NCI-H524 (cell line): ENCODE results near the gene KRT3.
"Not testable (repeated sequence)": the region's sequence is repeated elsewhere in the genome, so short reads cannot be mapped to it uniquely, and the experiment has no call there.

Source experiments
- DNase-seq, 2 experiments: peaks; one replicate each; lab custom pipeline; 2025; lab: John Stamatoyannopoulos, UW

The KRT3 gene

DNA sequence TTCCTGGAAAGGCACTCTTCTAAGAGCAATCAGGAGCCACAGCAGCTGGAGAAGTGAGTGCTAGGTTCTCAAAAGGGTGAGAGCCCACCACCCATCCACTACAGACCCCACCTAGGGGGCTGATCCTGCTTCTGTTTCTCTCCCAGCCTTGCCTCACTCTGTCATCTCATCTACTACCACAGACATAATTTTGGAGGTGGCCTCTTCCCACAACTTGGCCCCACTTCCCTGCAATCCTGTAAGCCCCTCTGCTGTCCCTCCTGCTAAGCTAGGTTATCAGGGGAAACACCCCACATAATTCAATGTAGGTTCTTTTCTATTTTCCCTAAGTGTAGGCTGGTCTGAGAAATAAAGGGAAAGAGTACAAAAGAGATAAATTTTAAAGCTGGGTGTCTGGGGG is 35.3 kb downstream of the KRT3 start:
- DNase-seq: no peak

DNA sequence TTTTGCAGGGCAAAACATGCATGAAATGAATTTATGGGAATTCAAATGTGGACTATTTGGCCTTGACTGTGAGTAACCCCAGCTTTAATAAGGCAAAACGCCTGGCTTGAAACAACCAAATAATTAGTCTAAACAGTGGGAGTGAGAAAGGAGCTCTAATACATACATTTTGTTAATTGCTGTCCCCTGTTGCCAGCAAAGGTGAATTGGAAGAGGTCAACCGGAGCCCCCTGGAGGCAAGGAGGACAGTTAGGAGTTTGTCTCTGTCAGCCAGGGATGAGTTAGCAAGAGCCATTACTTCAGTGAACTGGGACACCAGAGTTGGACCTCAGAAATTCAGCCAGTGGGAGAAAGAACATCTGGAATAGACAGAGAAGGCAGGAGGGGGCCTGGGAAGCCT is 36.2 kb downstream of the KRT3 start:
- DNase-seq: no peak

- no peak for DNase-seq
Observed at GRCh38 chr12:52759218-52759617, 36.7 kb downstream of the KRT3 start.

- DNase-seq: no peak
Observed at GRCh38 chr12:52757449-52758176, 38.3 kb downstream of the KRT3 start.

DNA sequence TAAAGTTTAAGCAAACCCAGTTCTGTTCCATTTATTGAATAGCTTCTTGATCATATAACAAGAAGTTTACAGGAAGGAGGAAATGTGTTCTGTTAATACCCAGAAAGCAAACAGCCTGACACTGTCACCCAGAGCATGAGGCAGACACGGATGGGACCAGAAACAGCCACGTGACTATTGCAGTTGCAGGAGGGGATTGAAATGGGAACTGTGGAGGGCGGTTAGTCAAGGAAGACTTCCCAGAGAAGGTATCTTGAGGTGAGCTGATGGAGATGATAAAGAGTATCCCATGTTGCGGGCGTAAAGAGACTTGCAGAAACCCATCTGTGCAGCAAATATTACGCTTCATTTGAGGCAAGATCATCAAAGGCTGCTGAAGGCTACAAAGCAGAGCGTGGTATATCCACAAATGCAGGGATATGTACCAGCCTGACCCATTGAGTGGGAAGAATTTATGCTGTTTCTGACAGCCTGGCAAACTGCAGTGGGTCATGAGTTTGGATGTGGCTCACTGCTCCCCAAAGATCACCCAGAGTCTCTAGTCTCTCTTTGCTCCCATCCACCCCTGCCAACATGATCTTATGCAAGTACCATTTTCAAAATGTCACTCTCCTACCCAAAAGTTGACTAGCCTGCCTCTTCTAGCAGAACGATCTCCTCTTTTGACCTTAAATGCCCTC is 39.5 kb downstream of the KRT3 start:
- no peak for DNase-seq

- DNase-seq: no peak
Observed at GRCh38 chr12:52755533-52755932, 40.4 kb downstream of the KRT3 start.

DNA sequence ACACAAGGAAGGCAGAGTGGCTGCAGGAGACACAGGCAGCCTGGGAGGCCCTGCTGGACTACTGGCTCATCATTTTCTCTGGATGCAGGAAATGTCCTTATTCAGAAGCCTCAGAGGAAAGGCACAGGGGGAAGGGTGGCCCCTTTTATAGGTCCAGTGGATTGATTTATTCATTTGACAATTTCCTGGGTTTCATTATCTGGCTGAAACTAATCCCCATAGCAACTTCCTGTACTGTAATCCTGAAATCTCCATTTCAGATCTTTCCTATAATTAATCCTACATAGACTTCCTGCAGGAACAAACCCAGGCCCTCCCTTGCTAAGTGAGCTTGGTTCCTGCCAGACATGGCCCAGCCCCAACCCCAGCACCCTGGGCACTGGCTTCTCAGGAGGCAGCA is 41.8 kb downstream of the KRT3 start:
- DNase-seq: no peak

- no peak for DNase-seq
Observed at GRCh38 chr12:52753283-52753682, 42.6 kb downstream of the KRT3 start.

GRCh38 chr12:52752516-52752915 is 43.4 kb downstream of the KRT3 start:
- no peak for DNase-seq

DNA sequence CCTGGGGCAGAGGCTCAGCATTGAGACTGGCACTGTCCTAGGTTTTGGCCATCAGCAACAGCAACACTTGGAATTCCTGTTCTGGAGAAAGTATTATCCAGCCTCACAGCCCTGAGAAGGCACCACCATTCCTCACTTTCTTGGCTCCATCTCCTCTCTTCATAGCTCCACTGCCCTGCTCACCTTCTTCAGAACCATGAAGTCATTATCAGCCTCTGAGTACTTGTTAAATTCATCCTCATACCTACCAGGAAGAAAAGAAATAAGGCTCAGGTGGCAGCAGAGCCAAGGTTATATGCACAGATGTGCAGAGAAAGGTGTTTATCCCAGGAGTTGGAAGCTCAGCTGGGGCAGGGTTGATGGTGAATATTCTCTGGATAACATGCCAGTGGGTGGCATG is 44.1 kb downstream of the KRT3 start:
- no peak for DNase-seq

DNA sequence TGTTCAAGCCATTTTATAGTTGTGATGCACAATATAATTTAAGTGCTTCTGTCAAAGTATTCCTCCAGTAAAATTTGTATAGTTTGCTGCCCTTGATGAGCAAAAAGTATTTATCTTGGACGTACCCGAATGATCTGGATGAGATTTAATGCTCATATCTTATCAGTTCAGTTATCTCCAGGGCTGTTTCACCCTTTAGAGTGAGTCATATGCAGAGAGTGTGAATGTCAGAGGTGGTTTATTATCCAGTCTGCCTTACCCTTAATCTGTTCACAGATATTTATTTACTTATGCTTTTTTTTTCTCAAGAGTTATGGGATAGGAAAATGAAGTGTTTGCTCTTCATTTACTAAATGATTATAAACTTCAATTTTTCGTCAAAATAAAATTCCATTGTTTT is 45.4 kb downstream of the KRT3 start:
- not testable (repeated sequence) for DNase-seq

DNA sequence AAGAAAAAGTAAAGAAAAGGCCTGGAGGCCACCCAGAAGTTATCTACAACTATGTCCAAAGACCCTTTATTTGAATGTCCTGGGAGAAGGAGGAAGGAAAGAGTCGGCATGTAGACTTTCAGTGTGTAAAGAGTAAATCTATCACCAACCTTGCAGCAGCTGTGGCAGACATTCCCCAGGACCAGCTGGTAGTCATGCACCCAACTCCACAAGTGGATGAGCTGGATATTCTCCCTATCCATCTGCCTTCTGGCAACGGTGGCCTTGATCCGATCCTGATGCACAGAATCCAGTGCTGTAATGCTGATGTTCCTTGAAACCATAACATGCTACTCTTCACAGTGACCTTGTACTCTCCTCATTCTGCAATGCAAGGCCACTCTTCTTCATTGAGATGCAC is 46.1 kb downstream of the KRT3 start:
- peak; percentile 44 to 84 for DNase-seq

DNA sequence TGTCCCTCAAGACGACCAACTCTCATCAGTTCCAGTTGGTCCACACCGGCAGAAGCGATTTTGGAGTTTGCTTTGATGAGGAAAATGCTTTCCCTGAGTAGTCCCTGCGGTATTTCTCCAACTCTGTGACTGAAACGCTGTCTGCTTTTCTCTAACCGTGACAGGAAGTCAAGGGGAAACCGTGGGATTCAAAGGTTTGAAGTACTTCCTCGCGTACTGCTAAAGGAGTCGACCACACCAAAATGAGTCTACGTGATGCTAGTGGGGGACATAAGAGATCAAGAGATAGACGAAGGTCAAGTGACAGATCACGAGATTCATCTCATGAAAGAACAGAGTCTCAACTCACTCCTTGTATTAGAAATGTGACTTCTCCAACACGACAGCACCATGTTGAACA is 47.3 kb downstream of the KRT3 start:
- no peak for DNase-seq

DNA sequence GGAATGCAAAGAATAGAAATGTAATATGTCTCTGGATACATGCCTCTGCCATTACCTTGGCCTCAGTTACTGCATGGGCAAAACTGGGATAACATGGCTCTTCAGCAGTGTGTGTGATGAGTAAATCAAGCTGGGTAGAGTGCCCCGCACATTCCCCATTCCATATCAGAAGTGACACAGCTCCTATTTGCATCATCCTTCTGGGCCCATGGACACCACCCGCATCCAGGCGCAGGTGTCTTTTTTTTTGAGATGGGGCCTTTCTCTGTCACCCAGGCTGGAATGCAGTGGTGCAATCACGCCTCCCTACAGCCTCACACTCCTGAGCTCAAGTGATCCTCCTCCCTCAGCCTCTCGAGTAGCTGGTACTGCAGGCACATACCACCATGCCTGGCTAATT is 50.4 kb downstream of the KRT3 start:
- DNase-seq: no peak

DNA sequence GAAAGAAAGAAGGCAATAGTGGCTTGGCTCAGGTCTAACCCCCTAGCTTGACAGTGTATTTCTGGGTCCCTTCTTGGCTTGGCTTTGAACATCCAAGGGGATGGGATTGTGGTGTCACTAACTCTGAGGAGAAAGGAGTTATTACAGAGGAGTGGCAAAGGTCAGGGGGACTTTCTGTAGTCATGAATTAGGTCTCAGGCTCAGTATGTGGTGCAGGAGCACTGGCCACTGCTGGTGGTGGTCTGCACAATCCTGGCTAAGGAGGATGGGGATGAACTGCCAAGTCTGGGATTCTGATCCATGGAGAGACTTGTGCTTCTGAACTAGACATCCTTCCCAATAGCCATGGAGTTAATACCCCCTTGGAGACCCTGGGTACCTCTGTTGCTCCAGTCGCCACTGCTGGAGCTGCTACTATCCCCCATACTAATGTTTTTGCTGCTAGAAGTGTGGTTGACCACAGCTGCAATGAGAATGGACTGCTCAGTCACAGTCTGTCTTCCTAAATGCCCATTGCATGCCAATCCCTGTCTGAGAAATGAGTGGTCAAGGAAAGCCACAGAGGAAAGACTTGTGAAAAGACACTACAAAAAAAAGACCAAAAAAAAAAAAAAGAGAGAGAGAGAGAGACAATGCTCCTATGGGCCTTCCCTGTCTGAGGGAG is 51.3 kb downstream of the KRT3 start:
- no peak for DNase-seq

GRCh38 chr12:52742822-52743457 is 53.0 kb downstream of the KRT3 start:
- DNase-seq: no peak

GRCh38 chr12:52742196-52742580 is 53.7 kb downstream of the KRT3 start:
- DNase-seq: no peak

DNA sequence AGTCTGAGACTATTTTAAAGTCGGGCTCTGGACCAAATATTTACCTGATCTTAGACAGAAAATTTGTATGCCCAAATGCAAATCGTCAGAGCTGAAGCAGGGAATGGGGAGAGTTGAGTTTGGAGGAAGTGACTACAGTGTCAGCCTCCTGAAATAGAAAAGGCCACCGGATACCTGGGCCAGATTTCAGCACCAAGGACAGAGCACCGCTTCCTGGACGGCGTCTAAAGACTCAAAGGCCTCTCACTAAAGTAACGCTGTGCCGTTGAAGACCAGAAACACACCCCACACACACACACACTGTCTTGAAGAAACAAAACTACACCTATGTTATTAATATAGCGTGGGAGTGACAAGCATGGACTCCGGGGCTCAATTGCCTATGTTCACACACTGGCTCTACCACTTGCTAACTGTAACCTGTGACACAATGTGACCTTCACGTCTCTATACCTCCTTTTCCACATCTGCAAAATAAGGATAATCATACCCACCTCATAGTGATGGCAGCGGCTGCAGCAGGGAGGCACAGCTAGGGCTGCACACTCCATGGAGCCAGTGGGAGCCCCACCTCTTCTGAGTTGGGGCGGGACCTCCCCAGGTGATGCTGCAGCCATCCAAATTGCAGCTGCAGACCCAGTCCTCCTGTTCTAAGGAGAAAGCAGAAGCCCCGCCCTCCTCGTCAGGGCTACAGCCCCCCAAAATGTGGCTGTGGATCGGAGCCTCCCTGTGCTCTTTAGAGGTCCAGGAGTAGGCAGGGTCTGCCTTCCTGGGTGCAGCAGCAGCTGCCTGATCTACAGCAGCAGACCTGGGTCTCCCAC is 54.3 kb downstream of the KRT3 start:
- DNase-seq: no peak

GRCh38 chr12:52740584-52740983 is 55.3 kb downstream of the KRT3 start:
- peak; percentile 56 to 87 for DNase-seq

DNA sequence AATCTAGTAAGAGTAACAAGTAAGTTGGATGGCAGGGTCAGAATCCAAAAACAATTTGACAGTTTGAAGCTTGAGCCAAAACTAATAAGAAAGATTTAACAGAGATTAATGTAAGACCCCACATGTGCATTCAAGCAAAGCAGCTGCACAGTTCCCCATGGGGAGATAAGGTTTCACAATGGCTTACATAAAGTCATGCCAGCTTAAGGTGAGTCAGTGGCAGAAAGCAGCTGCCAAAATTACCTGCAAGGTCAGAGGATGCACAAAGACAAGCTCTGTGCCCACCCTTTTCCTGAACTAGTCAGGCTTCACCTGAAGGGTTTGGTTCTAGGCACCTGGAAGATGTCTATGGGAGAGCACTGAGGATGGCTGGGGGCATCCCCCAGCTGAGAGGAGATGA is 56.0 kb downstream of the KRT3 start:
- peak; percentile 73 to 88 for DNase-seq
